Fibroblast of pulmonary artery (primary cell): ENCODE measurements around the gene PTCHD4.

ENCODE experiments used
- DNase-seq: peaks from one replicate; pipeline ENCODE4 v3.0.0-alpha.2; 2010; ENCODE audit warnings: low read depth
- H3K4me3 ChIP-seq: replicated peaks from 2 replicates; pipeline ENCODE4 v1.5.1; 2011; ENCODE audit warnings: low read depth, mild to moderate bottlenecking, control low read depth, low read length, moderate library complexity
- TF ChIP-seq, protein P1 (sequence below): IDR thresholded peaks from 2 replicates; pipeline ENCODE4 v1.5.1; 2011; ENCODE audit warnings: mild to moderate bottlenecking, control low read depth, low read length, inconsistent platforms; ENCODE audit errors: missing control alignments

The PTCHD4 gene

DNA sequence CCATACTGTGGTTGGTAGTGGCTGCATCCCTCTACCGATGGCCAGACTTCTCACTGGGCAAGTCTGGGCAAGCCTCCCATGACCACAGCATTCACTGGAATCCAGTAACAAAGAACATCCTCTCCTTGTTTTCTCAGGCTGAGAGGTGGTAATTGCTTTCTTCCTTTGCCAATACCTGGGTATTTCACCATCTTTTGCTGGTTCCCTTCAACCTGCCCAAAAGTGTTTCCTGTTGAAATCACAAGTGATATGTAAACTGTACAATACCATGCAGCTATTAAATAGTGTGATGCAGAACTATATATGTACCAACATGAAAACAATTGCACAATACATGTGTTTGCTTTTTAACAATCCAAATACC lies at the start of gene PTCHD4:
Gene PTCHD4 (minus strand): TSS at position 55 of the 364 bp plus-strand sequence. CDS start 42,240 bp downstream, outside the sequence.
- TF ChIP-seq, protein P1, sequence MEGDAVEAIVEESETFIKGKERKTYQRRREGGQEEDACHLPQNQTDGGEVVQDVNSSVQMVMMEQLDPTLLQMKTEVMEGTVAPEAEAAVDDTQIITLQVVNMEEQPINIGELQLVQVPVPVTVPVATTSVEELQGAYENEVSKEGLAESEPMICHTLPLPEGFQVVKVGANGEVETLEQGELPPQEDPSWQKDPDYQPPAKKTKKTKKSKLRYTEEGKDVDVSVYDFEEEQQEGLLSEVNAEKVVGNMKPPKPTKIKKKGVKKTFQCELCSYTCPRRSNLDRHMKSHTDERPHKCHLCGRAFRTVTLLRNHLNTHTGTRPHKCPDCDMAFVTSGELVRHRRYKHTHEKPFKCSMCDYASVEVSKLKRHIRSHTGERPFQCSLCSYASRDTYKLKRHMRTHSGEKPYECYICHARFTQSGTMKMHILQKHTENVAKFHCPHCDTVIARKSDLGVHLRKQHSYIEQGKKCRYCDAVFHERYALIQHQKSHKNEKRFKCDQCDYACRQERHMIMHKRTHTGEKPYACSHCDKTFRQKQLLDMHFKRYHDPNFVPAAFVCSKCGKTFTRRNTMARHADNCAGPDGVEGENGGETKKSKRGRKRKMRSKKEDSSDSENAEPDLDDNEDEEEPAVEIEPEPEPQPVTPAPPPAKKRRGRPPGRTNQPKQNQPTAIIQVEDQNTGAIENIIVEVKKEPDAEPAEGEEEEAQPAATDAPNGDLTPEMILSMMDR: no peak
- DNase-seq: peak; percentile 59
- peak within 1 kb of the TSS; percentile 52 for H3K4me3 ChIP-seq

DNA sequence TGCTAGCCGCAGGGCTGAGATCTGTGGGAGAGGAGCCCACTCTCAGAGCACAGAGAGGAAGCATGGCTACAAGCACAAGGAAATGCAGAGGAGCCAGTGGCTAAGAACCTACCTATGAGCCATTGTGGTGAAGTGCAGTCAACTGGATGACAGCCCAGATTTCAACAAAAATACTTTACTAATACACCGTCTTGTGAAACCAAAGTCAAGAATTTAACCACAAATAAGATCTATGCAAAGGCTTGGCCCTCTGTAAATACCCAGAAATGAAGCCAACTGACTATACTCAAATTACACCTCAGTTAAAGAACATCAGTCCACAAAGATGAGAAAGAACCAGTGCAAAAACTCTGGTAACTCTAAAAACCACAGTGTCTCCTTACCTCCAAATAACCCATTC lies 40.1 kb upstream of the PTCHD4 start:
- peak; percentile 51 for DNase-seq
- TF ChIP-seq, protein P1: no peak
- H3K4me3 ChIP-seq: no peak overlapping the region

DNA sequence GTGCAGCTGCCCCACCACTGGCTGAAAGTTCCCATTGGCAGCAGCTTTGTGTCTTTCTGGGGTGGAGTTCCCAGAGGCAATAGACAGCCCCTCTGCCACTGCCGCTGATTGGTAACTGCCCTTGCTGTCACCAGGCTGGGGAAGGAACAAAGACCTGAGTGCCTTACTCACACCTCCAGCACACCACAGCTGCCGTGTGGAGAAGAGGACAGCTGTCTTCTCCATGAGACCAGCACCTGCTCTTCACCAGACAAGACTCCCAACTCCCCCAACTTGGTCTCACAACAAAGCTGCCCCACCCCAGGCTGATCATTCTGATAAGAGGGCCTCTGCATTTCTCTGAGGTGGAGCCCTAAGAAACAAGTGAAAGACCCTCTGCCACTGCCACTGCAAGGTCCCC lies 39.7 kb upstream of the PTCHD4 start:
- no peak overlapping the region for H3K4me3 ChIP-seq
- DNase-seq: no peak
- TF ChIP-seq, protein P1: no peak

DNA sequence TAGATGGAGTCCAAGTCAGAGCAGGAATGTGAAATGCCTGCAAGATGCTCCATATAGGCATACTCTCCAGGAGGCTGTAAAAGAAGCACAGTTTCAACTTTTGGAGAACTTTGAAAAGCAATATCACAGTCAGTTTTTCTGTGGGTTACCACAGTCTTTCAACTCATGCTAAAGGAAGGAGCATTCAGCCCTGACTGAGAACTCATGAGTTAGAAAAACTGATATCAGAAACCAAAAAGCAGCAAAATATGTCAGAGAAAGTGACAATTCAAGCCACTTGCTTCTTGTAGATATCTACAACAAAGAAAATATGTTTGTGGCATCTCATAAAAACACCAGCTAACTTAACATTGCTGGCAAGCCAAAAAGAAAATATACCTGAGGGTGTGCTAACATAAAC lies 36.1 kb upstream of the PTCHD4 start:
- DNase-seq: no peak
- no peak overlapping the region for H3K4me3 ChIP-seq
- TF ChIP-seq, protein P1: no peak

DNA sequence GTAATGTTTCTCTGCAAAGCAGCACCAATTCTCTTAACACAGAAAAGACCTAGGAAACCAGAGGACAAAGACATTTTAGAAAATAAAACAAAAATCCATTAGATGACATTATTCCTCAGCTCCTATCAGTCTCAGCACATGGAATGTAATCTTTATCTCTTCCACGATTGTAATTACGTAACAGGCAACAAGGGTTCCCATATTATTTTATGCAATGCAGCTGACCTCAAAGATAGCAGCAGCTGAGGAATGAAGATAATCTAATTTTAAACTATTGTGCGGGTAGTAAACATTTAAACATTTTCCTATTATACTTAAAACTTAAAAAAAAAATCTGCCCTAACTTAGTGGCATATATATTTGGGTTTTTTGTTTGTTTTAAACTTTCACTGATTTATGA lies 33.0 kb upstream of the PTCHD4 start:
- DNase-seq: peak; percentile 54
- TF ChIP-seq, protein P1: no peak
- H3K4me3 ChIP-seq: no peak overlapping the region

DNA sequence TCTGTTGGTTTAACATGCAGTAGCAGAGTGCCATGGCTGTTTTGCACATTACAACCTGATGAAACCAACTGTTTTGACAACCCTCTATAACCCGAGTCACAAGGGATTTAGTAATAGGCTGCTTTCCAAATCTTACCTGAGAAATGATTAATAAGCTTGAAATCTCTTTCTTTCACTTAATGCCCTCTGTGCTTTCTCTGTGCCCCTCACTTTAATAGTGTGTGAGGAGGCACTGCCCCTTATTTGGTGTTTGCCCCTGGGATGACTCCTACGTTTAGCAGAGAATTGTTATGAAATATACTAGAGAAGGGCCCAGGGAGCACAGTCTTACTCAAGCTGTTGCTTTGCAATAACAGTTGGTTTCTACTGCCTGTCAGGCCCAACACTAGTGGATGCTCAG lies 31.0 kb upstream of the PTCHD4 start:
- TF ChIP-seq, protein P1: no peak
- H3K4me3 ChIP-seq: no peak overlapping the region
- no peak for DNase-seq

DNA sequence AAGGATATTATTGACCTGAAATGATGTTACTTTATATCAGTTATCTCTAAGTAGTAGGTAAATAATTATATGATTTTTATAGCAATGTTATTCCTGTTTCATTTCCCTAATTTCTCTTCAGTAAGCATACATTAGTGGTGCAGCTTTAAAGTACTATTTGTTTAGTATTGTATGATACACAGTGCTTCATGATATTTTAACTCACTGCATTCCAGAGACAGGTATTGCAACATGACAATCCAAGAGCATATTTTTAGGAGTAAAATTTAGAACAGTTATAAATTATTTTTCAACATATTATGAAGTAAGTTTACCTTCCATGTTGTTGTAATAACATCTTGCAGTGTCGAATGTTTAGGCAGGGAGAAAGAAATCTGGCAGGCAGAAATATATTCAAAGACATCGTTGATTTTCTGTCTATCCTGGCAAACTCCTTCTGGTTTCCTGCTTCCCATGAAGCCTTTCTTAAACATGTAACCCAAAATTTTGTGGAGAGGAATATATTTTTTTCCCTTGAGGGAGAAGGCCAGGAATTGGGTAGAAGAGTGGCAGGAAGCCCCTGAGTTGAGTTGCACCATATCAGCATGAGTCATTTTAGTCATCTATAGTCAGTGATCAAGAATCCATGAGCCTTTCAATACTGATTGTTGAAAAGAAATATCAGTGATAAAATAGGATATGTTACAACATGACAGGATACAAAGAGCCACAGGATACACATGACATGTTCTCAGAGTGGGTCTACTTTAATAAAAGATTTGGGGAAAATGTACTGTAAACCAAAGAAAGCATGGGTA lies 29.0 kb upstream of the PTCHD4 start:
- DNase-seq: no peak
- TF ChIP-seq, protein P1: no peak
- H3K4me3 ChIP-seq: no peak overlapping the region
